GM08714 (cell line): ENCODE data around the gene ESRP2.

Experiments
- H3K4me3 ChIP-seq: fragments of 200-500 bp; sonication (Bioruptor generic); 2 replicates; pipeline ENCODE4 v1.5.1; 2014; ENCODE audit warnings: mild to moderate bottlenecking, low read length, inconsistent platforms
- ZNF274 ChIP-seq: IDR thresholded peaks from 2 replicates; pipeline ENCODE4 v1.6.1; 2012; ENCODE audit warnings: mild to moderate bottlenecking, low read depth, low read length

Gene ESRP2

DNA sequence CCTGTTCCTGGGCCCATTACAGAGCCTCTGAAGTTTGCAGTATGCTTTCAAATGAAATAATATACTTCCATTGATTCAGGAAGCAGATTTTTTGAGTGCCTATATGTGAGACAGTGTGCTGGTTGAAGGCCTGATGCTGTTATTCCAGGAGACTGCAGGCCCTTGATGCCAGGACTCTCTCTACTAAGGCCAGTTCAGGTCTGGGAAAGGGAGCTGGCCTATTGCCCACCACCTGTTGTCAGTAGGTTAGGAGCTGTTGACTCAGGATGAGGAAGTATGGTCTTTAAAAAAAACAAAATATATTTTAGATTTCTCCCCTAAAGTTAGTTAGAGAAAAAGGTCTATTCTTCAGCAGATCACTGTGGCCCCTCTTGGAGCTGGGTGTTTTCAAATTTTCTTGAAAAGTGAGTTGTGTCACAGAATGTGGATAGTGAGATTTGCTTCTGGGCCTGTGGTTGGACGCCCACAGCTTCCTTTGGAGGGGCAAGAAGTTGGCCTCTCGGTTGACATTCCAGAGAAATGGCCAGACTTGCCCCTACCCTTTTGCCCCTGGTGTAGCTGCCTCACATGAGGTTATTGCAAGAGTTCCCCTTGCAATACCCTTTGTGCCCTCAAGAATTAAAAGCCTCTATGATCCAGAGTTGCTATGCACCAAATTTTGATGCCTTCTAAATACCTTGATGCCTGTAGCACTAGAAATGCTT, 7.9 kb downstream of the ESRP2 start:
- H3K4me3 ChIP-seq, result no peak overlapping the region
- TF ChIP-seq ZNF274, result no peak

DNA sequence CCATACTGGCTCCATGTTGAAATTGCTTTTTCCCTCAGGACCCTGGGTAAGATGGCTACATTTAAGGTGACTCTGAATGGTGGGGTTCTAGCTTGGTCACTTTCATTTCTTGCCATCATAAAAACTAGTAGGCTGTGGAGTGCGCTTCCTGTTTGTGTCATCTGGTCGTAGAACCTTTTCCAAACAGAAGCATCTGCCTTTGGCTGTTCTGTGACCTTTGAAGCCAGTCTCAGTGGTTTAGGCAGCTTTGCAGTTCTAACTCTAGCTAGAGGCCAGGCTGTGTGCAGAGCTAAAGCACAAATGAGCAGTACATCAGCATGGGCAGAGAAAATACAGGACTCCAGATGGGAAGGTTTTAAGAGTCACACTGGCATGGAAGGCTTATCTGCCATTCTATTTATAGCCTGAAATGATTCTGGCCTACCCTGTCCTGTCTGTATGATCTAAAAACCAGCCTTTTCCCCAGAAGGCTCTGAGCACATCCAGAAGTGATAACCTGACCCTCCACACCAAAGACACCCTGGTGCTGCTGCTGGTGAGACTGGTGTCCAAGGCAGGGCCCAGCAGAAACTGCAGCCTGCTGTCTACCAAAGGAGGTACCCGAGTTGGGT, 8.6 kb downstream of the ESRP2 start:
- TF ChIP-seq ZNF274, result no peak
- no peak overlapping the region for H3K4me3 ChIP-seq

DNA sequence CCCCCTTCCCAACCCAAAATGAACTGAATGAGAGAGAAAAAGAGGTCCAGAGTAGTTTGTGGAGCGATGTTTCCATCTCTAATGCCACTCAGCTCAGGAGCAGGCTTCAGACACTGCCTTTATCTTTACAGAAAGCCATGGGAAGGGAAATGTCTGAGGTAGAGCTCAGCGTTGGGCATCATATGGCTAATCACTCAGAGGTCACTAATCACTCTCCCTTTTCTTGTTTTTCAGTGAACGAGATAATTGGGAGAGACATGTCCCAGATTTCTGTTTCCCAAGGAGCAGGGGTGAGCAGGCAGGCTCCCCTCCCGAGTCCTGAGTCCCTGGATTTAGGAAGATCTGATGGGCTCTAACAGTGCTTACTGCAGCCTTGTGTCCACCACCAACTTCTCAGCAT, 9.8 kb downstream of the ESRP2 start:
- TF ChIP-seq ZNF274, result no peak
- no peak overlapping the region for H3K4me3 ChIP-seq

DNA sequence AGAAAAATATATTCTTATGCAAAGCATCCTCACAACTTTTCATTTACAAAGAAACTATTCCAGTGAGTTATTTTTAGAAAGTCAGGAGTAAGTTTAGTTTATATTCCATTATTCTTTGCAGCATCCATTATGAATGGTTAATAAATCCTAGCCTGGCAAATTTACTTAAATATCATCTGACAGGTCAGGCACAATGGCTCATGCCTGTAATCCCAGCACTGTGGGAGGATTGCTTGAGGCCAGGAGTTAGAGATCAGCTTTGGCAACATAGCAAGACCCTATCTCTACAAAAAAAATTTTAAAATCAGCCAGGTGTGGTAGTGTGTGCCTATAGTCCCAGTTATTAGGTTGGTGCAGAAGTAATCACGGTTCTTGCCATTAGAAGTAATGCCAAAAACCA, 12.9 kb downstream of the ESRP2 start:
- H3K4me3 ChIP-seq, result no peak overlapping the region
- TF ChIP-seq ZNF274, result no peak

DNA sequence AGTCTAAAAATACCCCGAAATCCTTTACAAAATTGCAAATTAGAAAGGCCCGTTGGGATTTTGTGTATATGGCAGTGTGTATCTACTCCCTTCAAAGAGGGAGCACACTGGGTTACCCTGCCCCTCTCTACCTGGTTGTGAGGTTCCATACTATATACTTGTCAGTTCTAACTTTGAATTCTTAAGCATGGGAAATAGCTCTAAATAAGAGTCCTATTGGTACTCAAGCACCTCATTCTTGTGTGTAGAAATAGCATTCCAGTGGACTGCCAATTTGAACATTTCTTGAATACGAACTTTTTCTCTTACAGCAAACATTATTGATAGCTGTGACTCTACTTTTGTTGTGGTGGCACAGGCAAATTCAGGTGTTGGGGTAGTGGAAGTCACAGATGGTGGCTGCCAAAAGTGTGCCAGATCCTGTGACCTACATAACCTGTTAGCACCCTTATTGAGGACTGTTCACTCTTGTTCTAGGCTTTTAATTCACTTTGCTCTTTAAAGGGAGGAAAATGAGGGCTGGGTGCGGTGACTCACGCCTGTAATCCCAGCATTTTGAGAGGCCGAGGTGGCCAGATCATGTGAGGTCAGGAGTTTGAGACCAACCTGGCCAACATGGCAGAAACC, 16.1 kb downstream of the ESRP2 start:
- TF ChIP-seq ZNF274, result no peak
- H3K4me3 ChIP-seq, result no peak overlapping the region

DNA sequence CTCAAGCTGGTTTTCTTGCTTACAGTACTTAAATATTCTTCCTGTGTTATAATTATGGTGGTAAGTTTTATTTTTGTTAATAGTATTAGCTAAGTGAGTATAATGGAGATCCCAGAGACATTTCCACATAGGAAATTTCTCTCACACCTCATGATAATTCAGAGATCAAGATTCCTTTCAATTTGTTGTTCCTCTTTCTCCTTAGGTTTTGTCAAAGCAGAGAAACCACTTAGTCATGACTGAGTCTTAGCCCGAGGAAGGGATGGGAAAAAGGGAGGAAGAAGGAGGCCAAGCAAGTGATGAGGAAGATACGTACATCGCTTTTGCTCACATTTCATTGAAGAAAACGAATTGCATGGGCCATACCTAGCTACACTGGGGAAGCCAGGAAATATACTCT, 18.4 kb downstream of the ESRP2 start:
- H3K4me3 ChIP-seq, result no peak overlapping the region
- no peak for TF ChIP-seq ZNF274

DNA sequence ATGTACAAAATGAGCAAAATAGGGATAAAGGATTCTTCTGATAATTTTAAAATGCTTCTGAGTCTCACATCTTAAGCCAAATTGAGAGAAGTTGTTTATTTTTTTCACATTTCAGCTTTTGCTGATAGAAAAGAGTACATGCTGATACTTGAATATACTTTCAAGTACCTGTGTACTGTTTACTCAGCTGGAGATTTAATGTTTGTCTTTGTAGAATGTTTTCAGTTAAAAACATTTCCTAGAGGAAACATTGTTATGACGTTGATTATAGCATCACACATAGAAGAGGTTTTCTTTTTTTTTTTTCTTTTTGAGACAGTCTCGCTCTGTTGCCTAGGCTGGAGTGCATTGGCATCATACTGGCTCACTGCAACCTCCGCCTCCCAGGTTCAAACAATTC, 19.7 kb downstream of the ESRP2 start:
- no peak overlapping the region for H3K4me3 ChIP-seq
- TF ChIP-seq ZNF274, result no peak

DNA sequence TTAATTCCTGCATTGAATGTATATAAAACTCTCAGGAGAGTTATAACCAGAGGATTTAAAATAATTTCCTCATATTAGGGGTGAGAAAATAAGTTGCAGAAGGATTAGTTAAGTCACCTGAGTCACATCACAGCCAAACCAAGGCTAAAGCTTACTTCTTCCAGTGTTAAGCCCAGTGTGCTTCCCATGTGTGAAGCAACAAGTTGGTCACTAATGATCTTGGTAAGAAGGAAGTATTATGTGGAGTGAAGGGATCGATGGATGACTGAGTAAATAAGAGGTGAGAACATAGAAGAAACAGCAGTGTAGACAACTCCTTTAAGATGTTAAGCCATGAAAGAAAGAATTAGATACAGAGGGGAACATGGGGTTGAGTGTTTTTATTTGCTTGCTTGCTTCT, 20.6 kb downstream of the ESRP2 start:
- no peak for TF ChIP-seq ZNF274
- no peak overlapping the region for H3K4me3 ChIP-seq

DNA sequence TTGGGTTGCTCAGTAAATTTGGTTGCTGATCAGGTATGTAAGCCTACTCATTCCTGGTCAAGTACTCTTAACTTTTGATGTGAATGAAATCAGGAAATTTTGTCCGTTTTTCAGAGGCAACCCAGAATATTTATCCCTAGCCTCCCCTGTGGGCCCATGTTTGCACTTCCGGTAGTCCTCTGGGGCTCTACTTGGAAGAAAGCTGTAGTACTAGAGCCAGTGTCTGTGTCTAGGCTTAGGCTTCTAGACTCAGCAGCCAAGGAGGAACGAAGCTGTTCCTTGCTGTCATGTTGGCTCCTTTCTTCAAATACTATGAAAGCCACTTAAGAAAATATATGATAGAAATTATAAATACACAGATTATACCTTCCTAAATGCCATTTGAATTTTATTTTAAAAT, 21.2 kb downstream of the ESRP2 start:
- no peak overlapping the region for H3K4me3 ChIP-seq
- TF ChIP-seq ZNF274, result no peak

DNA sequence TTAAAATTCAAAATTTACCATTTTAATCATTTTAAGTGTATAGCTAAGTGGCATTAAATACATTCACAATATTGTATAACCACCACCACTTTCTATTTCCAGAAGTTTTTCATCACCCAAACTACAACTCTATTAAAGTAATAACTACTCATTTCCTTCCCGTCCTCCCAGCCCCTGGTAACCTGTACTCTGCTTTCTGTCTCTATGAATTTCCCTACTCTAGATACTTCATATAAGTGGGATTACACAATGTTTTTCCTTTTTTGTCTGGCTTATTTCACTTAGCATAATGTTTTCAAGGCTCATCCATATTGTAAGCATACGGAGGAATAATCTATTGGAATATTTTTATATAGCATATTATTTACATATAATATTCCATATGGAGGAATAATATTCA, 29.7 kb downstream of the ESRP2 start:
- H3K4me3 ChIP-seq, result no peak overlapping the region
- TF ChIP-seq ZNF274, result no peak

DNA sequence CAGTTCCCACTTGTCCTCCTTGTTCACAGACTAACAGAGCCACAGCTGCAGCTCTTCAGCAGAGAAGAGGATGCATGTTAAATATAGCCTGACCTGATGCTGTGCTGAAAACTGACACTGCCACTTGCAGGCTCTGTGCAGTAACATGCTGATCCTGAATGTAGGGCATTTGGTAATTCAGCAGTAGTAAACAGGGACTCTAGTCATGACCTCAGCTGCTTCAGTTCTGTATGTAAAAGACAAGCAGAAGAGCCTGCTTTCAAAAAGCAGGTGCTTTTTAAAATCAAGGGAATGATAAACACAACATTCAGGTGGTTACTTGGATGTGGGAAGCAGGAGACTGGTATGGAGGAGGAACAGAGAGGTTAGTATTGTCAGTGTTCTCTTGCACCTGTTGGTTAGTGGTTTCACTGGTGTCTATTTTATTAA, 33.8 kb downstream of the ESRP2 start:
- H3K4me3 ChIP-seq, result no peak overlapping the region
- TF ChIP-seq ZNF274, result no peak

DNA sequence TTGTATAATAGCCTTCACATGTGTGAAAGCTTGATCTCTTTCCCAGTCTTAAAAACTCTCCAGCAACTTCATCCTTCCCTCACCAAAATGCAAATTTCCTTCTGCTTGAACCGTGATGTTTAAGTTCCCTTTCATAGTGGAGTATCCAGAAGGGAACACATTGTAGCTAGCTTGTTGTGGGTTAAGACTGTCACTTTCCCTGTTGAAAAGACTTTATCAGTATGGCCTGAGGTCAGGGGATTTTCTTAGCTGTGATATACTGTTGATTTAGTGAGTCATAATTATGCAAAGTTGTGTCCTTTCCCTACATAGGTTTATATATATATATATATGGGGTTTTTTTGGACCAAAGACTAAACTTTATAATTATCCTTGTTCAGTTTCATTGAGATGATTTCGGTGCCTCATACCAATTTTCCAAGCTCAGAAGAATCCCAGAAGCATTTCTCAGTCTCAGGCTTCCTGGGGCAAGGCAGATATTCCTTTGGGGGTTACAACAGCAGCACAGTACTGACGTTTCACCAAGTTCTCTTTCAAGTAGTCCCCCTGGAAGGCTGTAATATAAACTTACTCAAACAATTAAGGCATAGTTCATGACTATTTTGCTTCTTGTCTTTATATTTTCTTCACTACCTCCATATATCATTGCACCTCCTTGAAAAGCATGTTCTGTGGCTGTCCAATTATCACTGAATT, 35.7 kb downstream of the ESRP2 start:
- no peak for TF ChIP-seq ZNF274
- H3K4me3 ChIP-seq, result no peak overlapping the region

DNA sequence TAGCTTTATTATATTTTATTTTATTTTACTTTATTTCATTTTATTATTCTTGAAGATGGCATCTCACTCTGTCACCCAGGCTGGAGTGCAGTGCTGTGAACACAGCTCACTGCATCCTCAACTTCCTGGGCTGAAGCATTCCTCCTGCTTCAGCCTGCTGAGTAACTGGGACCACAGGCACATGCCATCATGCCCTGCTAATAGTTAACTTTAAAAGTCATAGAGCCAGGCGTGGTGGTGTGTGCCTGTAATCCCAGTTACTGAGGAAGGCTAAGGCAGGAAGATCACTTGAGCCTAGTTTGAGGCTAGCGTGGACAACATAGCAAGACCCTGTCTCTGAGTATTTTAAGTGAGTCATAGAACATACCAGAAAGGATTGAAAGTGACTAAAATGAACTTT, 38.7 kb downstream of the ESRP2 start:
- H3K4me3 ChIP-seq, result no peak overlapping the region
- no peak for TF ChIP-seq ZNF274

DNA sequence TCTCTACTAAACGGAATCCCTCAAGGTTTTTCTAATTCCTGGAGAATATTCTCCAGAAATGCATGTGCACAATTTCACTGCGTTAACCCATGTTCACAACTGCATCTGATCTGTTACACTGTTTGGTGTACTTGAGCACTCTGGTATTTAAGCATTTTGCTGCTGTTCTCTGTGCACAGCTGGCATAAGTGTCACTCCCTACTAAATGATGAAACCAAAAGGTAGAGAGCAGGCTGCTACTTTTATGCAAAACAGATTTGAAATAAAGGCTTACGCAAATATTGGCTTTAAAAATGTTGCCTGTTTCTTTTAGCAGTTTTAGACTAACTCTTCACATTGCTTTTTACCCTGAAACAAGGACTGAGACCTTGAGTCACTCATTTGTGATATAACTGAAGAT, 41.7 kb downstream of the ESRP2 start:
- no peak overlapping the region for H3K4me3 ChIP-seq
- TF ChIP-seq ZNF274, result no peak
